Left renal pelvis (tissue), 4 donors: ENCODE data around the gene CBR4. TPM values are rescaled to one million over a fixed set of nuclear protein-coding genes. Genes with fewer than 3 reads are reported as not detected.

Experiments used
- DNase-seq, 4 donors: peaks; one replicate each; pipeline ENCODE4 v3.0.0-alpha.2; 2013; ENCODE audit warnings: low read depth in 4 of 4, low spot score in 3 of 4
- polyA plus RNA-seq, 4 donors: library from polyadenylated mRNA; unstranded; fragments of 120-200 nt; gene quantifications; one replicate each; pipeline ENCODE4 v1.2.1, GENCODE V29; 2013; ENCODE audit not compliant: insufficient read length in 4 of 4

Gene CBR4
- 10 to 100 TPM; 18.5 to 52.0 (median 46.1) TPM for polyA plus RNA-seq

DNA sequence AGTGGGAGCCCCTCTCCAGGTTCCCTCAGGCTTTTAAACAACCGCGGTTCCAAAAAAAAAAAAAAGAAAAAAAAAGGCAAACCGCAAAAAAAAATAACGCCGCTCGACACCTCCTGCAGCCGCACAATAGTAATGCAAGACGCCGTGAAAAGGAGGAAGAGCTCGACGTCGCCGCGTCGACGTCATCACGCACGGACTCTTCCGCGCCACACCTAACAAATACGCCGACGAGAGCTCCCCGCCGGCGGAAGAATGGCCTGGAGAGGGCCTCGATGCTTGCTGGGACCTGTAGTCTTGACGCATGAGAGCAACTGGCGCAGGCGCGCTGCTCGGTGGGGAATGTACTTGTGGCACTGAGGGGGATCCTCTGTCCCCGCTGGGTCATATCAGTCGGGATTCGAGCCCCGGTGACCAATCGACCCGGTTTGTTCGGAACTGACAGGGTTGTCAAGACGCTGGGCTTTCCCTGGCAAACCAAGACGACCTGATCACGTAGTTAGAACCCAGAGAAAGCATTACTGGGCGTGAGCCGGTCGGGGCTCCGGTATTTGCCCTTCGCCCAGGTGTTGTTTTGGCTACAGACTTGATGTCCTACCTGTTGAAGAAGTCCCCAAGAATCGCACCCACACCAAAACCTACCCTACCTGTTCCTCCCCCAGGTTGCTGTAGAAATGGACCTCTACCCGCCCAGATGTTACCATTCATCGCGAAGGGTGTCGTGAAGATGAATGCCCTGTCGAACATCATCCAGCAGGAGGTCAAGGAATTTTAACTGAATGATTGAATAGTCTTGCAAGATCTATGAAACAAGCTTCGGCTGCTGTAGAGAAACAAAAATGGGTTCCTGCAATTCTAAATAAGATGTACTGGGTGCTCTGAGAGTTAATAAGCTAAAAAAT, at the start of gene CBR4:
CBR4 (minus strand) TSS at position 131 of the 899 bp plus-strand sequence. CDS start 166 bp downstream, outside the sequence.
- peak; percentile 96 to 99 (median 98) for DNase-seq

DNA sequence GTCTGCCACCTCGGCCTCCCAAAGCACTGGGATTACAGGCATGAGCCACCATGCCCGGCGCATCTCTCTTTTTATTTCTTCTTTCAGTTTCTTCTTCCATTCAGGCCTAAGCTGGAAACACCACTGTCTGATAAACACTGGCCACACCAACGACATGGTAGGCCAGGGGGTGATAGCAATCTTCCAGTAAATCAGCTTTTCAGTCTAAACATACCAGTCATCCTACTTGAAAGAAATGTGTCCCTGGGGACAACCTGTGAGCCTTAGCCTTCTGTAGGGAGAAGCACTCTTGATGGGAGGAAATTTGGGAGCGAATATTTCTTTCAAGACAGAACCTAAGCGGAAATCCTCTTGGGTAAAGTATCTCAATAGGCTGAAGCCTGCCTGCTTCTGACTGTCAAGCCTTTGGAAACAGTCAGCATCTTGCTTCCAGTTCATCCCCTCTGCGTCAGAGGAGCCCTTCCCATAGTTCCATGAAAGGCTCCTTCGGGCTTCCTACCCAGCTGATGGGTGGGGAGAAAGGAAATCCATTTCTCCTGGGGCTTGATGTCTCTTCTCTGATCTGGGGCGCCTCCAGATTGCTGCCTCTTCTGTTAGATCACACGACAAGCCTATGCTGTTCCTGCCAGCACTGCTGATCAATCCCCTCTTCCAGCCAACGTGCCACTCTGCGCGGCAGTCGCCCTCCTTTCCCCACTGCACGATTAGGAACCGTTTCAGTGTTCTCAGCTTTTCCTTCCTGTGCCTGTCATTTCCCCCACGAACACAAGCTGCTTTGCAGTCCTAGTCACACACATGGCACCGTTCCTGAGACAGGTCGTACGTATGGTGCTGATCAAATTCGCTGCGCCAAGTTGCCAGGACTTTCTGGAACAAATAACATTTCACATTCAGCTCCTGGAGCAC, 49.5 kb upstream of the CBR4 start:
- DNase-seq = no peak

DNA sequence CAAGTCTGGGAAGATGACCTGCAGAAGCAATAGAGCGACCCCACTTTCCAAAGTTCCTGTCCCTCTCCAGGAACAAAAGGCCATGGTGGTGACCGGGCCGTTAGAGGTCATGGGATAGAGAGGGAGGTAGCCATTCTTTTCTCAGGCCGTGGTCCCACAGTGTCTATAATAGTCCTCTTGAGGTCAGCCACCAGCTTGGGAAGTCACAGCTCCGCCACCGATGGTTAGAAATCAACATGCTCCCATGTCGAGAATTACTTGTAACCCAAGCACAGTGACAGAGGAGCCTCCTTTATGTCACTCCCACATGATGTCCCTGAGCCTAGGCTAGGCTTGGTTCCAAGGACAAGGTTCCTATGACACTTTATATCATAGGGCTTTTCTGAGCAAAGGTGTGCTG, 48.3 kb upstream of the CBR4 start:
- DNase-seq = no peak

DNA sequence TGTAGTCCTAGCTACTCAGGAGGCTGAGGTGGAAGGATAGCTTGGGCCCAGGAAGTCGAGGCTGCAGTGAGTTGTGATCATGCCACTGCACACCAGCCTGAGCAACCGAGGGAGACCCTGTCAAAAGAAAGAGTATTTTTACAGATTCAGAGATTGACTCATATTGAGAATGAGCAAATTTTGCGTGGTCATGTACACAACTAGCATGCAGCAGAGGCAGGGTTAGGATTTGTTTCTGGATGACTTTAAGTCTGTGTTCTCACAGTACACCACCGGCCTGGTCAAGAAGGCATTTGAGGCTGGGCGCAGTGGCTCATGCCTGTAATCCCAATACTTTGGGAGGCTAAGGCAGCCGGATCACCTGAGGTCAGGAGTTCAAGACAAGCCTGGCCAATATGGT, 44.8 kb upstream of the CBR4 start:
- DNase-seq = no peak

DNA sequence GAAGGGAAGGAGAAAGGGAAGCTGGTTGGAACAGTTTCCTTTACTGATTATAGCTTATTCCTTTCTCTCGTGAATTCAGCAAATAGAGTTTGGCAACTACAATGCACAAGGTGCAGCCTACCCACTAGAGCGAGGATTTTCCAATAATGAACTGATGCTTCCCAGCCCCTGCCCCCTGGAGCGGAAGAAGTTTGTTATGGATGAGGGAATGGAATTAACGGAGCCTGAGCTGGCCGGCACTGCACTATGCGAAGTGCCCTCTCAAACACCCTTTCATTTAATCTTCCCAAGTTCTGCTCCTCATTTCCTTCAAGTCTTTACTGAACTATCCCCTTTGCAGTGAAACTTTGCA, 42.5 kb upstream of the CBR4 start:
- no peak for DNase-seq

DNA sequence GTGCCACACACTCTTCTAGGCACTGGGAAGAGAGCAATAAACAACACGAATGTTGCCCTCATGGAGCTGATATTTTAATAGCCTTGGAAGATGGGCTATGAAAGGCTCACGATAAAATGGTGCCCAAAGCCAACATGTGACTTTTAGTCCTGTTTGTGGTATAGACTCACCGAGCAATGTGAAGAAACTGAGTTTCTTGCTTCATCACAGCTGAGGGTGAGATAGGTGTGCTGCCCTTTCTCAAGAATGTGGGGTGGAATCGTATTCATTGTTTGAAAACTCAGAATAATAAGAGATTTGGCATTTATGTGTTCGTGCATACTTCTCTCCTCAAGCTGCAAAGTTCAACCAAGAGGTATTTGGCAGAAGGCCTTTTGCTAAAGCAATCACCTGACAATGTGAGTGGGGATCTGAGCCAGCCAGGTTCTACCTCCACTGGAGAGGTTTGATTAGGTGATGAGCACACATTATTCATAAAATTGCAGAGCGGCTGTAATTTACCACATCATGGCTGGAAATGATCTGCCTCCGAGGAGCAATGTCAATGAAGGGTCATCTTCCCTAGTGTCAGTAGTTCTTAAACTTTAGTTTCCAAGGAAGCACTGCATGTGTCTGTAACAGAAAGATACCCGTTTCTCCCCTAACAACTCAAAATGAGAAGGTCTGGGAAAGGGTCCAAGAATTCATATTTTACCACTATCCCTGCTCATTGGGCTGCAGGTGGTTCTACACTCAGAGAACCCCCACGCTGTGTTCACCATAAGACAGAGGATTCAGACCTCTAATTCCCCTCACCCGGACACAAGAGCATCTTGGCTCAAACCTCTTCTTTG, 41.9 kb upstream of the CBR4 start:
- no peak for DNase-seq

DNA sequence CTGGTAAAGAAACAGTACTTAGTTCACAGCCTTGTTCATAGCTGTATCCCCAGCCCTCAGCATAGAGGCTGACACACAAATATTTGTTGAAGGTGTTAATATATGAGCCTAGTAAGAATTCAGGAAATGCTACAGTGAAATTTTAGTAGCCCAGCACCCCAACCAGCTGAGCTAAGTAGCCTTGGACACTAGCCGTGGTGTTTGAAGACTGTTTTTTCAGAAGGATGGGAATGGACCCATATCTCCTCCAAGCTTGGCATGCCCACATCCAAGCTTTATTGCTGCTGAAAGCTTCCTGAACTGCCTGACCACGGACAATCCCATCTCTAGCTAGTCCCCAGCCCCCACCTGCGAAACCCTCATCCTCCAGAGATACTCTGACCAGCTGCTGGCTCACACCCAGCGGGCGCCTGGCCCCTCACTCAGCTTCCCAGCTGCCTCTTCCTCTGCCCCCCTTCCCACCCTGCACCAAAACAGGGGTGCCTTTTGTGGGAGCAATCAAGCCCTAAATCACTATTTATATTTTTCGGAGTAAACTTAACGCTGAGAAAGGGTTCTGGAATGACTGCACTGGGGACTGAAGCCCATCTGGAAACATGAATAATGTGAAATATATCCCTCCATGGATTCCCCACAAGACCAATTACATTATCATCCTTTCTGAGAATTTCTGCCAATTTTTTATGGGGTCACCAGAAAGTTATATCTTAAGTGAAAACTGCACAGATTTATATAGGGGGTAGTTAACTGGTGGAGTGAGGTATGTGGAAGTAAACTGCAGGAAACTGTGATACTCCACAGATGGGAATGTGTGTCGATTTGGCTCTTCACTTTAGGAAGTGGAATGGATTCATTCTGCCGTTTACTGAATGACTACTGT, 41.1 kb upstream of the CBR4 start:
- no peak for DNase-seq

DNA sequence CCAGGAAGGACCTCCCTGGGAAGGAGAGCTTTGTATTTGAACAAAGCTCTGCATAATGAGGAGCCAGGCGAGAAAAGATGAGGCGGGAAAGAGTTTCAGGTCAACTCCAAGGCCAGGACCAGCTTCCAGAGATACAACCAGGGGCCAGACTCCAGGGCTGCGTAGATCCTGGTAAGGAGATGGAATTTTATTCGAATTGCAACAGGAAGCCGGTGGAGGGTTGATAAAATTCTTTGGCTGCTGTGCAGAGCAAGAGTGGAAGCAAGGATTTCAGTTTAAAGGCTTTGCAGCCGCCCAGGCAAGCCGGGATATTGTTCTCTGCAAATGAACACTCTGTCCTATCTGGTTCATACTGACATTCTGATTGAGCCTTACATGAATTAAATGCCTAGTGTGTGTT, 40.2 kb upstream of the CBR4 start:
- no peak for DNase-seq

DNA sequence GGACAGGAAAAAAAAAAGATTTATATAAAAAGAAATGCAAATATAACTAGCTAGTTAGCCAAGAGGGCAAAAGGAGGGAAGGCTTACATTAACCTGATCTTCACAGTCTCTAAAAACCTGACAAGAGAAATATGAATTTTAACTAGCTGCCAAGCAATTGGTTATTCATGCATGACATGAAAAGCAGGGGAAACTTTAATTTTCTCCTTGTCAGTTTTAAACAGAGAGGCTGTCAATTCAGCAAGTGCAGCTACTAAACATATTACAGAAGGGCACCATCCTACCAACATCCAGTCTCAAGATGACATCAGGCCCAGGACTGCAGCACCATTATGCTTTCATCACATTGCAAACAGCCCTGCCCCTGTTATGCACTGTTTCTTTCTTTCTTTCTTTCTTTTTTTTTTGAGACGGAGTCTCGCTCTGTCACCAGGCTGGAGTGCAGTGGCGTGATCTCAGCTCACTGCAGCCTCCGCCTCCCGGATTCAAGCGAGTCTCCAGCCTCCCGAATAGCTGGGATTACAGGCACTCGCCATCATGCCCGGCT, 38.9 kb upstream of the CBR4 start:
- no peak for DNase-seq

DNA sequence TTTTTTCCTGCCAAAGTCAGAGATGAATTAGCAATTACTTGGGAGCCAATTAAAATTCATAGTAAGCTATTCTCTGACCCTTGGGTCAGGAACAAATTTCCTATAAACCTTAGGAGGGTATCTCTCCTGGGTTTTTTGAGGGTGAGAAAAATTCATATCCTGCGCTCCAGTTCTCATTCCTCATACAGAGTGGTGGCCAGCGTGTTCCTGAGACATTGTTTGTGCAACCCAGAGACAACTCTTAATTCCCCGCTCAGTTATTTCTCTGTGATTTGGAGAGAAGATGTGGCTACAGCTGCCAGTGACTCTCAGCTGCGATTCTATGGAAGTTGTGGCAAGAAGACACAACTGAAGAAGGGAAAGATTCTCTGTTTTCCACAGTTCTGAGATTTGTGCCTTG, 37.9 kb upstream of the CBR4 start:
- no peak for DNase-seq

DNA sequence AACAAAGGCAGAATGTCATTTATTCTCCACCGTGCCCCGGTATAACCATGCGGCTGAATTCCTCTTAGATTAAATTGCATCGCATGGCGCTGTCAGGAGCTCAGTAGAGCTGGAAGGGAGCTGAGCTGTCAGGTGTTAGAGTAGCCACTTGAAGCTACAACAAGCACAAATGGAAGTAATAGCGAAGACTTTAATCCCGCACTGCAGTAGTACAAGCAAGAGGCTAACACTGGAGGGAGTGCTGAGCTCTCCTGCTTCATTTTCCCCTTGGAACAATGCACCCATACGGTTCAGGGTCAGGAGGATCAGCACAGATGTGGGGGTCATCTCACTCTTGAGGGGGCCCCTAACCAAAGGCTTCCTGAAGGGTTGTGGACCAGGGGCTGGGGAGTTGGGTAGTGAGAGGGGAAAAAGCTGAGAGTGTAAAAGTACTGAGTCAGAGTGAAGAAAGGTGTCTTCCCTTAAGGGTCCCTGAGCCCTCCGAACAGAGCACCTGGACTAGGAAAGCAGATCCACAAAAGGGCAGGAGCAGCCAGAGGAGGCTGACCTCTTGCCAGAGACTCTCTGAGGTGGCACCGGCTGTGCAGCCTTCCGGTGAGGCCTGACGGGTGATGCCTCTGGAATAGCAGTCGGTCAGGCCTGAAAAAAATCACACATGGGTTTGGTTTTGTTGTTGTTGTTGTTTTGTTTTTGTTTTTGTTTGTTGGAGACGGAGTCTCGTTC, 36.0 kb upstream of the CBR4 start:
- DNase-seq = no peak

DNA sequence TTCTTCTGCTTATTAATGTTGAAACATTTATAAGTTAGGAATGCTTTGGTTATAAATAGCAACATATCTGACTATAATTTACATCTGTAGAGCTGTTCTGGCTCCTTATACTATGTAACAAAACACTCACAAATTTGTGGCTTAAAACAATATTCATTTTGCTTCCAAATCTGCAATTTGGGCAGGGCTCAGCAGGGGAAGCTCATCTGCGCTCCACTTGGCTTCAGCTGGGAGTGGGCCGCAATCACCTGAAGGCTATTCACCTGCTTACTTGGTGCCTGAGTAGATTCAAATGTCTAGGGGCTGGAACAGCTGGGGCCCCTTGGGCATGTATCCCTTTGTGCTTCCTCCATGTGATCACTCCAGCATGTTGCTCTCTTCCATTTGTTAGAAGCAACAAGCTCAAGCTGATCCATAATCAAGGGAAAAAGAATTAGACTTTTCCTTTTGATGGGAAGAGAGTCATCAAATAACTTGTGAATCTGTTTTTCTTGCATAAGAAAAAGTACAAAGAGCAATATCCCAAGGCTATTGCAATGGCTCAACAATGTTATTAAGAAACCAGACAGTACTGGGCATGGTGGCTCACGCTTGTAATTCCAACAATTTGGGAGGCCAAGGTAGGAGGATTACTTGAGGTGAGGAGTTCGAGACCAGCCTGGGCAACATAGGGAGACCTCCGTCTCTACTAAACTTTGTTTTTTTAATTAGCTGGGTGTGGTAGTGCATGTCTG, 34.8 kb upstream of the CBR4 start:
- DNase-seq = no peak

DNA sequence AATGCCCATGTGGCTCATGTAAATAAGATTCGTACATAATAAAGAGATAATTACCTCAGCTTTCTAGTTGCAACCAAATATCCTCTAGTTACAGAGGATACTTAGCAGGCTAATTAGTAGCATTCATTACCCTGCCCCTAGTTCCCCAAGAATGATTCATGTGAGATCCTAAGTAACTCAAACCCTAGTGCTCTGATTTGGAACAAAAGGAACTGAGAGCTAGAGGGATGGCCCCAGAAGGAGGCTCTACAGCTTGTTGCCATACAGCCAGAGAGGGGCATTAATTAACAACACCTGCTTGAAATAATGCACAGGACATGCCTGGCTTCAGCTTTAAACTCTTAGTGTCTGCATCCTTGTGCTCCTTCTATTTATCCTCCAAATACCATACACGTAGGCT, 32.6 kb upstream of the CBR4 start:
- no peak for DNase-seq

DNA sequence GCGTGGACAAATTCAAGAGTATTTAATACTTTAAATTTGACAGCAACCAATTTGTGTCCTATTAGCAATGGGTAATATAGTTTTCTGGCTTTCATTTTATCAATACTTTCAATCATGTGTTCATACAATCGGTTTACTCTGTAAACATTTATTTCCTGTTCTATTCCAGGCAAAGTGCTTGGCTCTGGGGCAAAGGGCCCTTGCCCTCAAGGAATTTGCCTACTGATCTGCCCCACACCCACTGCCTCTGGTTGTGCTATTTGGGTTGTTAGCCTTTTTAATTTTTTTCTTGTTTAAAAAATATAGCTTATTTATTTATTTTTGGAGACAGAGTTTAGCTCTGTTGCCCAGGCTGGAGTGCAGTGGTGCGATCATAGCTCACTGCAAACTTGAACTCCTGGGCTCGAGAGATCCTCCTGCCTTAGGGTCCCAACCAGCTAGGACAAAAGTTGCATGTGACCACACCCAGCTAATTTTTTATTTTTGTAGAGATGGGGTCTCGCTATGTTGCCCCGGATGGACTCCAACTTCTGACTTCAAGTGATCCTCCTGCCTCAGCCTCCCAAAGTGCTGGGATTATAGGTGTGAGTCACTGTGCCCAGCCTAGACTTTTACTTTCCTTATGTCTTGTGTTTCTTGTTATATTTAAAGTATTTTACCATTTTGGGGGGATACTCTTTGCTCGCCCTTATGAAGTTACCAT, 30.7 kb upstream of the CBR4 start:
- no peak for DNase-seq

DNA sequence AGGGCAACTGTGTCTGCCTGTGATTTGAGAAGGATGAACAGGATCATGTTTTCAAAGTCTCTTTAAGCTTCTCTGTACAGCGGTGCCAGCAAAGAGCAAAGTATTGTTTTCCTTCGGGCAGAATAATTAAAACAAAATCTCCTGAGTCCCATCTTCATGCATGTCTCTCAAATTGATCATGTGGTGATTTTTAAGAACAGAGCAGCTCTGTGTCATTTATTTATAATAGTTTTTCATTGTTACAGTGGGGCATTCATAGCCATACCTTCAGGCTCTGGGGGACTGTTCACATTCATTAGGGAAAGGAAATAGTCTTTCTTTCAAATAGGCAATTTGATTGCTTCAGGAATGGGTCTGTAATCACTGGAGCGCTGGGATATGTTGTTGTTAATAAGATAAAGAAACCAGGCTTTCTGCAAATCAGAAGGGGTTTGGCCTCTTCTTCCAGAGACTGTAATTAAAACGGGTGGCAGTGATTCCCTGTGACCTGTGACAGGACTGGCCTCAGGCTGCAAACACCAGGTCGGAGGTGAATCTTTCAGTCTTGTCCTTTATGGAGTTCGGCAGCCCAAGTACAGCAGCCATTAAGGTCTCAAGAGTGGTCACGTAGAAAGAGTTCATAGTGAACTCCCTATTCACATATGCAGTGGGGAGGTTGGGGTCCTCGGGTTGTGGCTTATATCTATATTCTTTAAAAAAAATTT, 29.3 kb upstream of the CBR4 start:
- DNase-seq = no peak

DNA sequence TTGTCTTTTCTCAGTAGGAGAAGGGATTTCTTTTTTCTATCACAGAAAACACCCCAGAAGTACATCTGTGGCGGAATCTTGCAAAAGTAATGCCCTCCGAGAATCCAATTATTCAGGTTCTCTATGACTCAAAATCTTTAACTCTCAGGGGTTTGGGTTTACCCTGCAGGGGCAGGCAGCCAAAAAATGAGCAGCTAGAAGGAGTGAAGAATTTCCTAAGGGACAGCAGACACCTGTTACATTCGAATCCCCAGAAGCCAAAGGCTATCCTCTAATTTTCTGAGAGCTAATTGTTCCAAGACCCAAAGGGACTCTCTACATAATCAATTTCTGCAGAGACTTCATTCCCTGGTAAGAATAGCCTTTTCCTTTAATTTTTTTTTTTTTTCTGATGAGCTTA, 27.5 kb upstream of the CBR4 start:
- no peak for DNase-seq
